Islet of Langerhans (tissue), 1 donor: ENCODE results near the gene PI4KB.
"Not testable (repeated sequence)": the region's sequence is repeated elsewhere in the genome, so short reads cannot be mapped to it uniquely, and the experiment has no call there.

Experiments used
- FAIRE-seq: peaks from one replicate; lab custom pipeline; 2011; peaks lifted over from hg19 to GRCh38; lab: Jason Lieb, UNC

The PI4KB gene

DNA sequence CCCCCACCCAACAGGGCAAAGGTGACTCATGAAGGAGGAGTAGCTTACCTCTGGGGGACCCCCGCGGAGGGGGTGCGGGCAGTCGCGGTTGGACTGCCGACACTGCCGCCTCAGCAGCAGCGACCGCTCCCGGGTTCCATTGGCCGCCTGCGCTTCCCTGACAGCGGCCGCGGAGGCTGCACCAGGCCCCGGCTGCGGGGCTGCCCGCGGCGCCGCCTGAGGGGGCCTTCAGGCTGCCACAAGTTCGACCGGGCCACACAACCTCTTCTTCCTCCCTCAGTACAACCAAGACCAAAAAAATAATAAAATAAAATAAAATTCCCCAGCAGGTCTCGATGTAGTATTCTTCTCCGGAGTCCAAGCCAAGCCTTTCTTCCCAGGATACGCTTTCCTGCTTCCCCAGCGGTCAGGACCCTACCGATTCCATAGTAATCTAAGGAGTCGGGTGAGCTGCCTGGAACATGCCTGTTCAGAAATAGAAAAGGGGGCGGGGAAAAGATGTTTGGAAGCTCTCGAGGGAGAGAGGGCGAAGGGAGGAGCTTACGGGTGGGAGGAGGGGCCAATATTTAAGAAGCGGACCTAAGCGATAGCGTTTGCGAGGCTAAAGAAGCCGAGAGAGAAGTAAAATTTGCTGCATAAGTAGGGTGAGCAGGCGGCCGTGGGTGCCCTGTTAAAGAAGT is at the start of gene PI4KB:
Gene PI4KB, minus strand, starts transcription at position 194 of the 680 bp plus-strand sequence. CDS start 10,935 bp downstream, outside the sequence.
- peak; percentile 36 for FAIRE-seq

DNA sequence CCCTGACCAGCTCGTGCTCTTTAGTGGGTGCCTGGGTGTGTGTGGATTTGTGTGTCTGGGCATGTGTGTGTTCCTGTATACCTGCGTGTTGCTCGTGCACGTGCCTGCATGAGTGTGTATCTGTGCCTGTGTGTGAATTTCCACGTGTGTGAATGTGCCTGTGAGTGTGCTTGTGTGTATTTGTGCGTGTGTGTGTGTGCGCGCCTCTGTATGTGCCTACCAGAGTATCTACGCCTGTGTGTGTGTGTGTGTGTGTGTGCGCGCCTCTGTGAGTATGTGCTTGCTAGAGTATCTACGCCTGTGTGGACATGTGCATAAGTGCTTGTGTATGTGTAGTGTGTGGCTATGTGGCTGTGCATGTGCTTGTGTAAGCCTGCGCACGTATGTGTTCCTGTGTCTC is 46.0 kb upstream of the PI4KB start:
- FAIRE-seq = no peak

DNA sequence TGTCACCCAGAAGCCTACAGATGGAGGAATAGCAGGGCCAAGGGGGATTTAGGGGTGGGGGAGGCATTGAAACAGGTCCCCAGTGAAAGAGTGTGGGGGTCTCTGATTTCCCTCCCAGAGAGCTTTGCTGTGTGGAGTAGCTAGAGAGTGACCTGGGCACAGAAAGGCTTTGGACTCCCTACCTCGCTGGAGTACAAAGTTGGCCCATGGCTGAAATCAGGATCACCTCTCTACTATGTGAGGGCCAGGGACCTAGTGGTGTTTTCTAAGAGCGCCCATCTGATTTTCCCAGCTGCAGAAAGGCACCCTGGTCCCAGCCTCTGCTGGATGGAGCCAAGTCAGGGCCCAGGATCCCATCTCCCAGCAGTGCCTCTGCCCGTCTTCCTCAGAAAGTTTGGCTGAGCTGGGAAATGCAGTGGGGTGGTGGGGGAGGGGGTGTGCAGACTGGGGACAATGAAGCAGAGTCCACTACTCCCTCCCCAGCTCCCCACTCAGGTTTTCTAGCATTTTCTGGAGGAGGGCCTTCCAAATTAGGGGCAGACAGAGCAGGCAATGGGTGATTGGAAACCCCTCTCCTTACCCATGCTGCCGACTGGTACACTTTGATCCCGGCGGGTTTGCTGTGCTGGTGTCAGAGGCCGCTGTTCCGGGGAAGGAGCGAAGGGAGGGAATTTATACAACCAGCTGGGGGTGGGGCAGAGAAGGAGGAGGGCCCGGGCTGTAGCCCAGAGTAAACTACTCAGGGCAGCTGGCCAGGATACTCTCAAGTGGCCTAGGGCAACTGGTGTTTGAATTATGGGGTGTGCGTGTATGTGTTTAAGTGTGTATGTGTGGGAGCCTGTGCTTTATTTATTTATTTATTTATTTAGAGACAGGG is 45.1 kb upstream of the PI4KB start, which contains the start of gene SELENBP1:
Gene SELENBP1, minus strand, starts transcription at position 648 of the 877 bp plus-strand sequence. Its CDS starts 64 bp downstream, at position 584.
- no peak for FAIRE-seq

DNA sequence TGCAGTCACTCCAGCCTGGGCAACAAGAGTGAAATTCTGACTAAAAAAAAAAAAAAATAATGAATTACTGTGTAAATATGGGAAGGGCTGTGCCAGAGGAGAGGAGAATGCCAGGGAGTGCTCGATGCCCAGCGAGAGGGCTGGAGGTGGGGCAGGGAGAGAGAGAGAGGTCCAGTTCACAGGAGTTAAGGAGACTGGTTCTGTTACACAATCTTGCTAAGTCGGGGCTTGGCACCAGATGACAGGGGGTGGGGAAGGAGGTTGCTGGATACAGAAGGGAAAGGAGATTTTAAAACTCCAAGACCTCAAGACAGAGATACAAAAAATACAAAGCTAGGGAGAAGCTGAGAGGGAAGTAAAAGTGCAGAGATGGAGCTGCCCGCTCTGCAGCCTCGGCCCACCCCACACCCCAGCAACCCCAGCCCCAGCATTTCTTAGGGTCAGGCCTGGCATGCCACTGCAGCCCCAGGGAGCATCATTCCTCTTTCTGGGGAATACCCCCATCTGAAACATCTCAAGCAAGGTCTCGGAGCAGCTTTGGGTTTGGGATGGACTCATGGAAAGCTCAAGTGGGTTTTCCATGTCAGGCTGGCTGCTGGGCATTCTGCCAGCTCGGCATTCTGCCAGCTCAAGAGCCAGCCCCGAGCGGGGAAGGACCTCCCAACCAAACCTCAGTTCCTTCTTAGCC is 44.3 kb upstream of the PI4KB start:
- FAIRE-seq = no peak

DNA sequence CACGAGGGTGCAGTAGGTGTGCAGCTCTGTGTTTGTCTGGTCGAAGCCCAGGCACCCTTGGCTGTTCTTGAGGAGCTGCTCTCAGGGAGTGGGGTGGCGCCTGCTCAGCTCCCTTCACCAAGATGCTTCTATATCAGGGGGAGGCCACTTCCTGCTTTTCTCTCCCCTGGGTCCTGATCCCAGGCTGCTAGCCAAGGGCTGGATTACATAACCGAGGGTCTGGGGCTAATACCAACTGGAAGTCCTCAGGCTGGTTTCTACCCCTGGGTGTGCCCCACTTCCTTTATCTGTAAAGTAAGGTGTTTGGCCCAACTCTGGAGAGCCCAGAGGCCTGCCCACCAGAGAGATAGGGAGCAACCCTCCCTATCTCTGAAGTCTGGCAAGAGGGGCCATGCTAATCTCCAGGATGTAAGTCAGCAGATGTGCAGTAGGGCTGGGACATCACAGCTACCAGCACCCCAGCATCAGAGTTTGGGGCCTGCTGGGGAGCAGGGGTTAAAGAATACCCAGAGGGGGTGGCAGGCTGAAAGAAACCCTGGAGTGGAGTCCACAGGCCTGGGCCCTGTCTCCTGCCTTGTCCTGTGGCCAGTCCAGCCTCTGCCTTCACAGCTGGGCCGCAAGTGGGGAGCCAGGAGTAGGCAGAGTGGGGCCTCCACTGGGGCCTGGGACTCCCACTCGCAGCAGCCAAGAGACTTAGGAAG is 43.1 kb upstream of the PI4KB start:
- no peak for FAIRE-seq

DNA sequence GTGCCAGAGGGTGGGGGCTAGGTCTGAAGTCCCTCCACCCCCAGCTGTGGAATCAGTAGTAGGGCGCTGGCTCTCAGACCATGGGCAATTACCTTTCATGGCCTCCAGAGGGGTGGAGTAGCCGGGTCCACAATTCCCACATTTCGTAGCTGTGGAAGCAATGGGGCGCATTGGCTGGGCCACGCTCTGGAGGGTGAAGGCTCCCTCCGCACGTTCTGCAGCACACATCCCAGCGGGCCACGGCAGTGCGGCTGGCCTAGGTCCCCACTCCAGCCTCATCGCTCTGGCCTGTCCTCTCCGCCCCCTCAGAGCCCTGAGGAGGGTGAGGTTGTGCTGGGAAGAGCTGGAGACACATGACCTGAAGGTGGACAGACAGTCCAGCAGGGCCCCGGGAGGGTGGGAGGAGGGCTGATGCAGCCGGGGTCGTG is 42.4 kb upstream of the PI4KB start:
- FAIRE-seq = no peak

DNA sequence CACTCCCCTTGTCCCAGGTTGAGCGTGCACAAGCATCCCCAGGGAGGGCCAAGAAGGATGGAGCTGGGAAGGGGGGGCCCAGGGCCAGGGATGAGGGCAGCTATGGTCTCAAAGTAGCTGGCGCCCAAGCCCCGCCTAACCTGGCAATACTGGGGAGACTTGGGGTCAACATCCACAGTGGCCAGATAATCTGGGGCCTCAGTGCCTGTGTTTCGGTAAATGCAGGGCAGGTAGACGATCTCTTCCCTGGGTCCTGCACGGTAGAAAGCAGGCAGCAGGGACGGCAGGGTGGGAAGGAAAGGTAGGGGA is 42.0 kb upstream of the PI4KB start:
- no peak for FAIRE-seq

DNA sequence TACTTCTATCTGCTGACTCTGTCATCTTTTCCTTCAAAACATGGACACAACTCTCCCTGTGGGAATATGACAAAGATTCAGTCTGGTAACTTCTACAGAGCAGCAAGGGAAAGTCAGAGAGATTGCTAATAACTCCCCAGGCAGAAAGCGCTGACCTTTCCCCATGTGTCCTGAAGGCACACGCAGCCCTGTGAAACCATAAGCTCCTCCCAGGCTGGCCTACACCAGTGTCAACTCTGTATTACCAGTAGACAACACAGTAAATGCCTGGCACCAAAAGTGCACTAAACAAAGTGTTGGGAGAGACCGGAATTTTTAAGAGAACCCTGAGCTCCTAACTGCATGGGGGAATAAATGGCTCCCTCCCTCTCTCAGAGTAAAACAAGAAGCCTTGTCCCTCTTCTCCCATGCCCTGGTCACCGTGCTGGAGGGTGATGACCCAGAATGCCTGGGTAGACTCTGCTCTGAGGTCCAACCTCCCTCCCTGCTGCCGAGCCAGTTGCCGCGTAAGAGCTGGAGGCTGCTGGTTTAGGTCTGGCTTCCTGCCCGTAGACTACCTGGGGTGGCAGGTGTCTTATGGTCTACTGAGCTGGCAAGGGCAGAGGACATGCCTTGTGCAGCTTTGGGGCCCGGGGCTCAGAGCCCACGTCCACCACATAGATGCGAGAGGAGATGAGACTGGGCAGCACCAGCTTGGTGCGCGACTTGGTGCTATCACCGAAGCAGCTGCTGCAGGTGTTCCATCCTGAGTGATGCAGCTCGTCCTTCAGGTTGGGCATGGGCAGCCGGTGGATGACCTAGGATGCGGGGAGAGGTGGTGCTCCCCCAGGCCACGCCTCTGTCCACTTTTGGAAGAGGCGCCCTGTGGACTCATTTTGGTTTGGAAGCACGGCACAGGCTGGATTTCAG is 41.4 kb upstream of the PI4KB start:
- FAIRE-seq = no peak

DNA sequence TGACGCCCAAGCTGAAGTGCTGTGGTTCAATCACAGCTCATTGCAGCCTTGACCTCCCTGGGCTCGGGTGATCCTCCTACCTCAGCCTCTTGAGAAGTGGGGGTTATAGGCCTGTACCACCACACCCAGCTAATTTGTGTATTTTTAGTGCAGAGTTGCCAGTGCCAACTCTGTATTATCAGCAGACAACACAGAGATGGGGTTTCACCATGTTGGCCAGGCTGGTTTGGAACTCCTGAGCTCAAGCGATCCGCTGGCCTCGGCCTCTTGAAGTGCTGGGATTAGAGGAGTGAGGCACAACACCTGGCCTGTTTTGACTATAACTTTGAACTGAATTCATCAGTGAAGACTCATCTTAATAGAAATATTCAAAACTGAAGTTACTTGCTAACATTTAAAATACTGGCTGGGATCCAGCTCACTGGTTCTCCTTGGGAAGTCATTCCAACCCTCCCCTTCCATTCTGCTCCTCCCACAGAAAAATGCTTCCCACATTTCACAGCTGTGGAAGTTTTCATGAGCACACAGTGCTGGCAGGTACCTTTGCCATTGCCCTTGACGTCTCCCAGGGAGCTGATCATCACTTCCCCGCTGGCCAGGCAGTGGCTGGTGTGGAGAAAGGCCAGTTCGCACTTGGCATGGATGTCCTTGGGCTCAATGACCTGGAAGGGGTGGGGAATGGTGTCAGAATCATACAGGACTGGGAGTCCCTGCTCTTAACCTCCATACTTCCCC is 40.6 kb upstream of the PI4KB start:
- no peak for FAIRE-seq

DNA sequence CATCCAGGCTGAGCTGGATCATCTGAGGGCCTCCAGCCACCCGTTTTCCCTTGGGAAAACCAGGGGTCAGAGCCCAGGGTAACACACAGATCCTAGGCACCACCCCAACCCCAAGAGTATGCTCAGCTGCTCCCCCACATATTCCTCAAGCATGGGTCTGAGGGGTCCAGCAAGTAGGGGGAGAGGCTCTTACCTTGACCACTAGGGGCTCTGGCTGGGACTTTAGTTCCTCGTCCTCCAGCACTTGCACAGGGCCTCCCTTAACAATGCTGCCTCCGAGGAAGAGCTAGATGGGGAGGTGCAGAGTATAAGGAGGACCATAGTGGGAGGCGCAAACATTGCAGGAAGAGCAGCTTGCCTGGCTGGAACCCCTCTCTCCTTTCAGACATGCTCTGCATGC is 37.8 kb upstream of the PI4KB start:
- no peak for FAIRE-seq

DNA sequence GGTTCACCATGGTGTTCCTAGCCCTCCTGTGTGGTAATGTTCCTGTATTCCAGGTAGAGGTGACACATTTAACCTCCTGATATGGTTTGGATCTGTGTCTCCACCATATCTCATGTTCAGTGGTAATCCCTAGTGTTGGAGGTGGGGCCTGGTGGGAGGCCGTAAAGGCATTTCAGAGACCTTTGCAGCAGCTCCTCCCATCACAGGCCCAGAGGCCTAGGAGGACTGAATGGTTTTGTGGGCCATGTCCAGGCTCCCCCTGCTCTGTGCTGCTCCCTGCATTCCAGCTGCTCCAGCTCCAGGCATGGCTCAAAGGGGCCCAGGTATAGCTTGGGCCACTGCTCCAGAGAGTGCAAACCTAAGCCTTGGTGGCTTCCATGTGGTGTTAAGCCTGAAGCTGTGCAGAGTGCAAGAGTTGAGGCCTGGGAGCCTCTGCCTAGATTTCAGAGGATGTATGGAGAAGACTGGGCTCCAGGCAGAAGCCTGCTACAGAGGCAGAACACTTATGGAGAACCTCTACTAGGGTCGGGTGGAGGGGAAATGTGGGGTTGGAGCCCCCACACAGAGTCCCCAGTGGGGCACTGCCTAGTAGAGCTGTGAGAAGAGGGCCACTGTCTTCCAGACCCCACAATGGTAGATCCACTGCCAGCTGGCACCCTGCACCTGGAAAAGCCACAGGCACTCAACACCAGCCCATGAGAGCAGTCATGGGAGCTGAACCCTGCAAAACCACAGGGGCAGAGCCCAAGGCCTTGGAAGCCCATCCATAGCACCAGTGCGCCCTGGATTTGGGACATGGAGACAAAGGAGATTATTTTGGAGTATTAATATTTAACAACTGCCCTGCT is 35.3 kb upstream of the PI4KB start:
- no peak for FAIRE-seq

DNA sequence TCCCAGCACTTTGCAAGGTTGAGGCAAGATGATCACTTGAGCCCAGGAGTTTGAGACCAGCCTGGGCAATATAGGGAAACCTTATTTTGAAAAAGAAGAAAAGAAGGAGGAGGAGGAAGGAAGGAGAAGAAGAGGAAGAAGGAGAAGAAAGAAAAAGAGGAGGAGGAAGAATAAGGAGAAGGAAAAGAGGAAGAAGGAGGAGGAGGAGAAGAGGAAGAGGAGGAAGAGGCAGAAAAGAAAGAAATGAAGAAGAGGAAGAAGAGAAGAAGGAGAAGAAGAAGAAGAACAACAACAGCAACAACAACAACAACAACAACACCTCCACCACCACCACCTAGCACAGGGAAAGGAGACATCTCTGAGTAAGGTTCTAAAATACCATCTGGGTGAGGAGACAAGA is 34.7 kb upstream of the PI4KB start:
- no peak for FAIRE-seq

DNA sequence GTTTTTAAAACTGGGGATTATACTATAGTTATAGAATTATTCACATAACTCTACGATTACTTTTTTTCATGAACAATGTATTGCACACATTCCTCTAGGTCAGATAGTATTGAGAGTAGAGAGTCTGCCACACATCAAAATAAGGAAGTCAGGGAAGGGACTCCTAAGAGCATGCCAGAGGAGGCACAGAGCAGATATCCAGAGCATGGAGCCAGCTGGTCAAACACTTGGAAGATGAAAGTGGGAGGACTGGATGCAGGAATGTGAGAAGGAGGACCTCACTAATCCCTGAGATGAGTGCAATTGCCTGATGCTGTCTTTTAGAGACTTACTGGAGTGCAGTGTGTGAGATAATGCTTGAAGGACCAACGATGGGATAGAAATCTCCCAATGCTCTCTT is 29.5 kb upstream of the PI4KB start:
- no peak for FAIRE-seq

DNA sequence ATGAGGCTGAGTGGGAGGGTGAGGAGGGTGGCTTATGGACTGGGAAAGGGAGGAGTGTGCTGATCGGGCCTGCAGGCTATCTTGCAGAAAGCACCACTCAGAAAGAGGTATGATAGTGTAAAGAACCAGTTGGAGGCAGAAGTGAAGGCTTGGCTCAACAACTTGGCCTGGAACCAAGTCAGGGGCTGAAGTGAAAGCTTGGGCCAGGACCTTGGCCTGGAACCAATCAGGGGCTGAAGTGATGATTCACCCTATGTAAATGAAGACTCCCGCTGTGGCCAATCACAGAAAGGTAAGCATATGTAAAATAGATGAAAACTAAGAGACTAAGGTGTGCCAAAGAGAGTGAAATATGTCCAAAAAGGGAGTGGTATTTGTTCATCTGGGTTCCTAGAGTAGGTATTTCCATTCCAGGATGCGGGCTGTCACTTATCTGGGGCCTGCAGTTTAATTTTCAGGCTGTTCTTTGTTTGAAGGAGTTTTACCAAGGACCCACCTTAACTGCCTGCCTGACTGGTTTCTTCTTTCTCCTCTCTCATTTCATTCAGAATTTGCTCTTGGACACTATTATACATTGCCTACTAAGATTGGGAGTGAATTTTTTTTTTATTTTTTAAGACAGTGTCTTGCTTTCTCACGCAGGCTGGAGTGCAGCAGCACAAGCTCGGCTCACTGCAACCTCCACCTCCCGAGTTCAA is 25.0 kb upstream of the PI4KB start:
- FAIRE-seq = no peak

DNA sequence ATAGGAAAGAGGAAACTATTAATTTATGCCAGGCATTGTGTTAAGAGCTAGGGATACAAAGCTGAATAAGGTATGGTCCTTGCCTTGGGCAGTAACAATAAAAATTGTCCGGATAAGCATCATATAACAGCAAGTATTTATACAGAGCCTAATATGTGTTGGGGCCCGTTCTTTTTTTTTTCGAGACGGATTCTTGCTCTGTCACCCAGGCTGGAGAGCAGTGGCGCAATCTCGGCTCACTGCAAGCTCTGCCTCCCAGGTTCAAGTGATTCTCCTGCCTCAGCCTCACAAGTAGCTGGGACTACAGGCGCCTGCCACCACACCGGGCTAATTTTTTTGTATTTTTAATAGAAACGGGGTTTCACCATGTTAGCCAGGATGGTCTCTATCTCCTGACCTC is 23.1 kb upstream of the PI4KB start:
- not testable (repeated sequence) for FAIRE-seq

DNA sequence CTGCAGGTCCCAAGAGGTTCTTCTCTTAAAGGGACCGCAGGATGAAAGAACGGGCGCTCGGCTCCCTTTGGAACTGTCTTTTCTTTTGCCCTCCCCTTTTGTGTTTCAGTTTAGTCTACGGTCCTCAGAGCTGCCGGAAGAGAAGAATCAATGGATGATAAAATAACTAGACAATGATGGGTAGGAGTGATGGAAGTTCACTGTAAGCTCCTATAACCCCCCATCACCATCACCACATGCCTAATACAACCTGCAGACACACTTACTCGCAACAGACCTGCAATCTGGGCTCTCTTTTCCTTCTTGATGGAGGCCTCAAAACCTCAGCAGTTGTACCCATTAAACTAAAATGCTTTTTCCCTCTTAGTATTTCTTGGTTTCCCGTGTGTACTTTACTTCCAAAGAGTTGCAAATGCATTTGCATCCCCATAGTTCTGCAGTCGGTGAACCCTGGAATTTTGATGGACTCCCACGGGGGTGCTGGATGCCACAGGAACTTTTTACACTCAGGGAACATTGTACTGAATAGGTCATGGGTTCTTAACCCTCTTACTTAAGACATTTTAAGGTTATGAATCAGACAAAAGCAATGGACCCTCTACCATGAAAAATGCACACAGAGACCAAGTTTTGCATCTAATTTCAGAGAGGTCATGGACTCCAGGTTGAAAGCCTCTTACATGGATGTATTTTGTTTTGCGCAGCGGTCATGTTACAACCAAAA is 20.5 kb upstream of the PI4KB start:
- no peak for FAIRE-seq

DNA sequence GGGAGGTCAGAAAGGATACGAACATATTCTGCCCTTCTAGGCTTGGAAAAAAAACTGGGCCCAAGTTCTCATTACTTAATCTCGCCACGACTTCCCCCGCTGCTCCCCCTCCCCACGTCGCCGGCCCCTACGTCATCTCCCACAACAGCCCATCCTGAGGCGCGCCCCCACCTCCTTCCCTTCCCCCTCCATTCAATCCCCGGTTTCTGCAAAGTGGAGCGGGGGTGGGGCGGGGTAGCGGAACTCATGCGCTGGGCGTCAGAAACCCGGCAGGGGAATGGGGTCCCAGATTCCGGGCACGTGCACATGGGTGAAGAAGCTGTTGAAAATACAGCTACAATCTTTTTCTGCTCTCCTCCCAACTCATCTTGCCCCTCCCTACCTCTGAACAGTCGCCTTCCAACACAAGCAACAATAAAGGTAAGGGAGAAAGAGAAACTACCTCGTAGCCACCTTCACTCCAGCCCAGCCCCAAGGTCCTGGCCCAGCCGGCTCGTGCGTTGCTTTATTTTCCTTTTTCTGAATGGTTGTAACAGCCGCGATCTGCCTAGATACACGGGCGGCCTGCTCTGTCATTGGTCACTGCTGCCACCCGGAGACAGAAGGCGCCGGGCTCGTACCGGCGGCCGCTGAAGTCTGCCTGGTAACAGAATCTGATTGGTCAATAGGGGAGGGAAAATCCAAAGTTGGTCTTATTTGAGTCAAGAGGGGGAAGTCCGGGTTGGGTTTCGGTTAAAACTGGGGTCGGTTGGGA is 19.7 kb upstream of the PI4KB start, which contains the start of gene RFX5:
Gene RFX5, minus strand, starts transcription at position 484 of the 754 bp plus-strand sequence. CDS start 932 bp downstream, outside the sequence.
- peak; percentile 64 for FAIRE-seq
